Mucosa of descending colon (tissue), 3 donors: Measurements from ENCODE around the gene FNDC1. TPM values are rescaled to one million over a fixed set of nuclear protein-coding genes. Genes with fewer than 3 reads are reported as not detected.

Experiments used
- ATAC-seq: fragments of 200-7000 bp; cut with Tn5 transposase; one replicate; pipeline ENCODE4 v1.9.1; 2020; ENCODE audit warnings: mild to moderate bottlenecking, moderate library complexity
- DNase-seq, 3 donors: peaks; one replicate each; pipeline ENCODE4 v3.0.0-alpha.2; 2020
- H3K36me3 ChIP-seq: fragments of 200-600 bp; one replicate; pipeline ENCODE4 v1.8.0; 2021; ENCODE audit warnings: low read depth, mild to moderate bottlenecking
- H3K4me1 ChIP-seq: fragments of 200-600 bp; one replicate; pipeline ENCODE4 v1.8.0; 2021; ENCODE audit warnings: low read depth, mild to moderate bottlenecking
- H3K4me3 ChIP-seq: fragments of 200-600 bp; one replicate; pipeline ENCODE4 v1.8.0; 2021; ENCODE audit warnings: mild to moderate bottlenecking
- H3K9me3 ChIP-seq: fragments of 200-600 bp; one replicate; pipeline ENCODE4 v1.8.0; 2021; ENCODE audit warnings: mild to moderate bottlenecking
- intact Hi-C, 2 donors: fragments of 100-400 bp; cut with DNase I in 1 of 2; cut with micrococcal nuclease in 1 of 2; formaldehyde crosslinking; loops; one replicate each; pipeline versions ENCODE4 v1.11.0 to v1.11.1; 2022; cut with DNase I, micrococcal nuclease
- total RNA-seq, 3 donors: library from RNA; stranded (reverse); fragmentation: NEBNext Ultra II Directional in 2 of 3; extraction: Animal tissue kit (Norgen Biotek cat#: 25700) in 2 of 3; gene quantifications; one replicate each; pipeline versions ENCODE4 v1.2.1 to v1.2.4, GENCODE V29; 2021 to 2023
- TF ChIP-seq, protein P1 (sequence below): fragments of 200-600 bp; IDR thresholded peaks from one replicate; pipeline ENCODE4 v1.8.0; 2022; ENCODE audit warnings: antibody characterized with exemption, mild to moderate bottlenecking
- donor health status: DM: no; HTN: no; CAD: no; lungs with moderate emphysema.
- donor health status: DM: no; HTN: no; CAD: no.
- donor health status: DM: no; HTN: yes; CAD: no.

Gene FNDC1
- total RNA-seq, 3 donors from 2014 or later, result 0.64 to 6.6 (median 0.89) TPM

GRCh38 chr6:159254186-159254585 lies 85.0 kb downstream of the FNDC1 start:
- ATAC-seq, result no peak
- Histone ChIP-seq H3K9me3 (no peaks in the 10 kb centered on the region), H3K4me3 (no peak overlapping the region), H3K4me1 (no peaks in the 10 kb centered on the region), H3K36me3 (no peaks in the 10 kb centered on the region)
- DNase-seq, result no peak
- intact Hi-C loops, result loop anchor here in 1 of 2 donors (10.0 kb wide), 1 partner anchor 391 kb away; no protein-coding TSS in a partner anchor
- TF ChIP-seq, protein P1, sequence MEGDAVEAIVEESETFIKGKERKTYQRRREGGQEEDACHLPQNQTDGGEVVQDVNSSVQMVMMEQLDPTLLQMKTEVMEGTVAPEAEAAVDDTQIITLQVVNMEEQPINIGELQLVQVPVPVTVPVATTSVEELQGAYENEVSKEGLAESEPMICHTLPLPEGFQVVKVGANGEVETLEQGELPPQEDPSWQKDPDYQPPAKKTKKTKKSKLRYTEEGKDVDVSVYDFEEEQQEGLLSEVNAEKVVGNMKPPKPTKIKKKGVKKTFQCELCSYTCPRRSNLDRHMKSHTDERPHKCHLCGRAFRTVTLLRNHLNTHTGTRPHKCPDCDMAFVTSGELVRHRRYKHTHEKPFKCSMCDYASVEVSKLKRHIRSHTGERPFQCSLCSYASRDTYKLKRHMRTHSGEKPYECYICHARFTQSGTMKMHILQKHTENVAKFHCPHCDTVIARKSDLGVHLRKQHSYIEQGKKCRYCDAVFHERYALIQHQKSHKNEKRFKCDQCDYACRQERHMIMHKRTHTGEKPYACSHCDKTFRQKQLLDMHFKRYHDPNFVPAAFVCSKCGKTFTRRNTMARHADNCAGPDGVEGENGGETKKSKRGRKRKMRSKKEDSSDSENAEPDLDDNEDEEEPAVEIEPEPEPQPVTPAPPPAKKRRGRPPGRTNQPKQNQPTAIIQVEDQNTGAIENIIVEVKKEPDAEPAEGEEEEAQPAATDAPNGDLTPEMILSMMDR, result no peak

DNA sequence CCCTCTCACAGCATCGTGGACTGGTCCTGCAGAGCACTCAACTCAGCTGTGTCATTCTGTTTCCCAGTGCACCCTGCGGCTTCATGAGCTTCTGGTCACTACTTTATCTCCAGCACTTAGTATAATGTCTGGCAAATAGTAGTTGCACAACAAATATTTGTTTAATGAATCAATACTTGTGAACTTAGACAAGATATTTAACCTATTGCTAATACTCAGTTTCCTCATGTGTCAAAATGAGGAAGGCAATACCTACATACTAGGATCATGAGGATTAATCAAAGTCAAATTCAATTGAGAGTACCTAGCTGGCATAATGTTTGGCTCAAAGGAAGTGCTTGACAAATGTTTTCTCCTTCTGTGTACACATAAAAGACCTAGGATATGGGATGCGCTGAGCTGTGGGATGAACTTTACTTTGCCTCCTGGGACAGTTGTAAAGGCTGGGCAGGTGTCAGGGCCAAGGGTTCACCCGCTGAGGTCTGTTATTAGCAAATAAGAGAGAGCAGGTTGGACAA lies 86.3 kb downstream of the FNDC1 start:
- intact Hi-C loops, result loop anchor here in 1 of 2 donors (10.0 kb wide), 1 partner anchor 389 kb away; no protein-coding TSS in a partner anchor
- no peak for ATAC-seq
- Histone ChIP-seq H3K36me3 (no peaks in the 10 kb centered on the region), H3K4me1 (no peaks in the 10 kb centered on the region), H3K4me3 (no peak overlapping the region), H3K9me3 (no peaks in the 10 kb centered on the region)
- TF ChIP-seq, protein P1, result no peak
- no peak for DNase-seq

GRCh38 chr6:159256128-159256527 lies 86.9 kb downstream of the FNDC1 start:
- Histone ChIP-seq H3K9me3 (no peaks in the 10 kb centered on the region), H3K36me3 (no peaks in the 10 kb centered on the region), H3K4me3 (no peak overlapping the region), H3K4me1 (no peaks in the 10 kb centered on the region)
- intact Hi-C loops, result loop anchor here in 1 of 2 donors (10.0 kb wide), 1 partner anchor 389 kb away; no protein-coding TSS in a partner anchor
- ATAC-seq, result no peak
- TF ChIP-seq, protein P1, result no peak
- DNase-seq, result no peak

- TF ChIP-seq, protein P1, result no peak
- intact Hi-C loops, result loop anchor here in 1 of 2 donors (10.0 kb wide), 1 partner anchor 387 kb away; no protein-coding TSS in a partner anchor
- ATAC-seq, result no peak
These were observed 88.6 kb downstream of the FNDC1 start for GRCh38 chr6:159257846-159258245.

GRCh38 chr6:159259441-159260125 lies 90.4 kb downstream of the FNDC1 start:
- Histone ChIP-seq H3K36me3 (no peaks in the 10 kb centered on the region), H3K9me3 (no peaks in the 10 kb centered on the region), H3K4me1 (no peaks in the 10 kb centered on the region), H3K4me3 (no peak overlapping the region)
- ATAC-seq, result no peak
- TF ChIP-seq, protein P1, result no peak
- DNase-seq, result no peak
- intact Hi-C loops, result loop anchor here in 1 of 2 donors (10.0 kb wide), 1 partner anchor 385 kb away; no protein-coding TSS in a partner anchor

More at GRCh38 chr6:159257846-159258245, 88.6 kb downstream of the FNDC1 start:
- H3K4me1 ChIP-seq, result no peaks in the 10 kb centered on the region
- no peaks in the 10 kb centered on the region for H3K9me3 ChIP-seq
- DNase-seq, result no peak
- no peaks in the 10 kb centered on the region for H3K36me3 ChIP-seq
- H3K4me3 ChIP-seq, result no peak overlapping the region
